GM21717 (cell line): ENCODE results near the gene EEPD1.
"Not testable (repeated sequence)": the region's sequence is repeated elsewhere in the genome, so short reads cannot be mapped to it uniquely, and the experiment has no call there.

Experiments
- ATAC-seq: cut with Tn5 transposase; IDR thresholded peaks from one replicate; pipeline ENCODE4 v1.9.1; 2021; ENCODE audit warnings: mild to moderate bottlenecking, moderate library complexity; ENCODE audit not compliant: unreplicated experiment

The EEPD1 gene

DNA sequence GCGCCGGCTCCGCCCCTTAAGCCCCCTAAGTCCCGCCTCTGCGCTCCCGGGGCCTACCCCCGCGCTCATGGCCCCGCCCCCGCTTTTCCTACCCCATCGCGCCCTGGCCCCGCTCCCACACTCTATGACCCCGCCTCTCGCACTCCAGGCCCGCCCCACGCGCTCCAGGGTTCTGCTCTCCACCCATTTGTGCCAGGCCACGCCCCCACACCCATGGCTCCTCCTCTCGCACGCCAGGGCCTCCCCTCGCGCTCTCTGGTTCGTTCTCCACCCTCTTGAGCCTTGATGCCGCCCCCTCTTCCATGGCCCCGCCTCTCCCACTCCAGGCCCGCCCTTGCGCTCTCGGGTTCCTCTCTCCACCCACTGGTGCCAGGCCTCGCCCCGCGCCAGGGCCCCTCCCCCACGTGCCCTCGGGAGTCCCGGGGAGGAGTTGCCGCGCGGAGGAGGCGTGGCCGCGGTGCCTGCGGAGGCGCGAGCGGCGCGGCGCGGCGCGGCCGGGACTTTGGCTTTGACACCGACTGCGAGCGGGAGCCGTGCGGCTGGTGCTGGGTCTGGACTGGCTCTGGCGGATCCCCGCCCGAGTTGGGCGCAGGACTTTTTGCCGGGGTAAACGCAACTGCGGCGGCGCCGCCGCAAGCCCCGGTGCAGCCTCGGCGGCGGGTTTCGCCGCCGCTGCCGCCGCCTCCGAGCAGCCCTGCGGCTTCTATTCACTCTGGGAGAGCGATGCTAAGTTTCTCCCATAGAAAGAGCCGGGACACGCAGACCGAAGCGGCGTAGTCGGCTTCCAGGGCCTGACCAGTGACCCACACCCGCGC lies at the start of gene EEPD1:
EEPD1 (plus strand) TSS at position 499 of the 815 bp plus-strand sequence. CDS start 1,071 bp downstream, outside the sequence.
- ATAC-seq: peak; percentile 96

DNA sequence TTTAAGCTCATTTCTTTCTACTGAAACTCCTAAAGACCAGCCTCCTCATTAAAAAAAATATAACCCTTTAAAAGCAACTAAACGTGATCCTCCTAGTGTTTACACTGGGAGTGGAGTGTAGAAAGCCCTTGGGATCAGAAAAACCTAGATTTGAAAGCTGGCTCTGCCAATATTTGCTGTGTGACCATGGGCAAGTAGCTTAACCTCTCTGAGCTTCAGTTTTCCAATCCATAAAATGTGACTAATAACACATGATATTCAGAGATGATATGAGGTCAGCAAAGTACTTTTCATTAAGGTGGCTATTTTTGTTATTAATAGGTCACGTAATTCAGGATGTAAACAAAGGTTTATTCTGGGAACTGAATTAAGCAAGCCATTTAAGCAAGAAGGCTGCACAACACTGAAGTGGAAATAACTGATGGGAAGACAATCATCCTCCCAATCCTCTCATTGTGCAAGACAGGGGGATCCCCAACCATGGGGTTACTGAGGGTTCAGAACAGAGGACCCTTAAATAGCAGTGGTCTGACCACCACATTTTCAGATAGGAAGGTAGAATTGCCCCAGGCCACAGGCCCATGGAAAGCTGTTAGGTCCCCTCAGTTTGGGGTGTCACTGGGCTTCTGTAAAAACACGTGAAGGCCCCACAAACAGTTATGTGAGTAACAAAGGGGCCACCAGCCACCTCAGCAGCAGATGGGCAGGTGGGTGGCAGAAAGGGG lies 49.1 kb upstream of the EEPD1 start:
- no peak for ATAC-seq

DNA sequence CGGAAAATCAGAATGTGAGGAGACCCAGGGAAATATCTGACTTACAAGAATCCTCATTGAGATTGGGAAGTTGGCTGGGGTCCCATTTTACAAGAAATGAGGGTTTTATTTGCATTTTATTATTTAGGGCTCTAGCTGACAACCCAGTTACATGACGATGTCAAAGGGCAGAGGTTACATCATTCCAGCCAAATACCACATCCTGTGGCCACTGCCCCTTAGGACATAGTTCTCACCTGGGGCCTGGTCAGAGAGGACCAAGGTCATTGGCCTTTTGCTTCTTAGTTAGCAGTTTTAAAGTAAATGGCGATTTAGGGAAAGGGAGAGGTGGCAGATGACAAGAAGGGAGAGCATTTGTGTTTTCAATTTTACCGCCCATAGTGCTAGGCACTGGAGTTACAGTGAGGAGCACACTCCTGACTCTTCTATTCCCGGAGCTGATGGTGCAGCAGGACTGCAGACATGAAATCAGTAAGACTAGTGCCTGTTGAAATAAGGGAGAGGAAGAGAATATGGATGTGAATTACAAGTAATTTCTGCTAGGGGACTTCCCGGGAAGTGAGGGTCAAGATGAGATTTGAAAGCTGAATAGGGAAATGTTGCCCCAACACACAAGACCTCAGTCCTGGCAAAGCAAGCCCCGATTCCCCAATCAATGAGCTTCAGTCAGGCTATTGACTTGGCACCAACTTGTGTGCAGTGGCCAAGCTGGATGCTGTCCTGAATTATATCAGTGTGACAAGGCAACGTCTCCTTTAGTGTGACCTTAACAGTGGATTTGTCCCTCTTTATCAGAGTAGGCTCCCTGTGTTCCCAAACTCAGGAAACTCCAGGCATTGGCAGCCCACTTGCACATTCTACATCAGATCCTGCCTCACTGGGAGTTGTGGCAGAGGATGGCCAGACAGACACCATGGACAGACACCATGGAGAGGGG lies 45.8 kb upstream of the EEPD1 start:
- ATAC-seq: not testable (repeated sequence)

DNA sequence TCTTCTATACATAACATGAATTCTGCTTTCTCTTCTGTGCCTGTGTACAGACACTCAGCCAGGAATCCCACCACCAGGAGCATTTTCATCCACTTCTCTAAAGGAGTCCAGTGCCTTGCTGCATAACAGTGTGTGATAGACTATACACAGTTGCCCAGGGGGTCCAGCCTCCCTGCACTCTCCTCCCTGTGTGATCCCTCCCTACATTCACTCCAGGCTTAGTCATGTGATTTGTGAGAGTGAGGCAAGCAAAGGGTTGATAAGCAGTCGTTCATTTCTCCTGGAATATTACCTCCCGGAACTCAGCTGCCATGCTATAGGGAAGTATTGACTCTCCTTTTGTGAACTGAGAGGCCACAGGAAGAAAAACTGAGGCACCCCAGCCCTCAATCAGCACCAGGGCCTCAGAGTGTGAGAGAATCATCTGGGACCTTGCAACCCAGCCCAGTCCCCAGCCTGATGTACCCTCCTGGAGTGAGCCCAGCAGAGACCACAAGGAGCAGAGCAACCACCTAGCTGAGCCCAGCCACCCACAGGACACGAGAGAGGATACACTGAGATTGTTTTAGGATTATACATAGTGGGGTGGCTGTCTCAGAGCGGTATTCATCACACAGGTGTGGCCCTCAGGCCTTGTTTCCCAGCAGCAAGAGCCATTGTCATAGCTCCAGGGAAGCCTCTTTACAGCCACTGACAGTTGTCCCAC lies 45.0 kb upstream of the EEPD1 start:
- ATAC-seq: no peak

DNA sequence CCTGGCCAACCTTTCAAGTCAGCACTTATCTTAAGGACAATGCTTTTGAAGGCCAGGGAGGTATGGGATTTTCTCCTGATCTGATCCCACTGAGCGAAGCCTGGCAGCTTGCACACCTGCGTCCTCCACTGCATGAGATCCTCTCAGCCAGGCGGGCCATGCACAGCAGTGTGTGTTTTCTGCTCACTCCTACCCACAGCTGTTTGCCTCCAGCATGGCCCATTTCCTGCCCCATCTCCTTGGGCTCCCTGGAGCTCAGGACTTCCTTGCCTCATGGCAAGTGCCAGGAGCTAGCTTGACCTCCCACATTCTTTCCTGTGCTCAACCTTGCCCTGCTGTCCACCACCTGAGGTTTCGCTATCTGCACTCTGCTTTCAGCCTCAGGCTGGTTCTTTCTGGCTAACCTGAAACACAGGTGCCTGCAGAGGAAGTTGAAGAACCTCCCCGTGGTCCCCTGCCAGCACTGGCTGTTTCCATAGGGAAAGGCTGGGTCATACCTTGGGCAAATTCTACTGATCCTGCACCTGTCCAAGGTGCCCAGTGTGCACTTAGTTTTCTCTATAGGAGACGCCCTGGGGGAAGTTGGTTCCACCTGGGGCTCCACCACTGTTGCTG lies 43.9 kb upstream of the EEPD1 start:
- no peak for ATAC-seq

DNA sequence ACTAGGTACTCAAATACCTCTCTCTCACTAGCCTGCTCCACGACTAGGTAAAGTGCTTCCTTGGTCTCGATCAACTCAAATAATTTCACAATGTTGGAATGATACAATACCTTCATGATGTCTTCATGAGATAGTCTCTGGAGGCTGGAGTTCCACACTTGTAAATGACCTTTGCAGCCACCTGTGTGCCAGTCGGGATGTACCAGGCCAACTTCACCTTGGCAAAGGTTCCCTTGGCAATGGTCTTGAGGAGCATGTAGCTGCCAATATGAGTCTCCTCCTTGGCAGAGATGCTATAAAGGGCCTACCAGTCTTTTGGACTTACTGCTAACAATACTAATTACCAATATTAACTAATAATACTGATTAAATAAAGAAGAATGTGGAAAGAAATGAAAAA lies 42.5 kb upstream of the EEPD1 start:
- no peak for ATAC-seq

DNA sequence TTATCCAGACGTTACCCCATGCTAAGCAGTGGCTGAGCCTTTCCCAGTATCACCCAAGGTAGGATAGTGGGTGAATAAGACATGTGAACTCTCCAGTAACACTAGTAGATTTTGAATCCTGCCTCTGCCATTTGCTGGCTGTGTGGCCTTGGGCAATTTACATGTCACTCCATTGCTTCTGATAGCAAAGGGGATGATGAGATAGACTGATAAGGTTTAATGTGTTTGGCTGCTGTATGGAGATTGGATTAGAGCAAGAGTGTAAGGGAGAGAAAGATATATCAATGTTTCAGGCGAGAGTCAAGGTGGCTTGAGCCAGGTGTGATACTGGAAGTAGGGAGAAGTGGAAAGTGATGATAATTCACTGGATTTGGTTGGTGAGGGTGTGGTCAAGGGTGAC lies 40.1 kb upstream of the EEPD1 start:
- no peak for ATAC-seq

DNA sequence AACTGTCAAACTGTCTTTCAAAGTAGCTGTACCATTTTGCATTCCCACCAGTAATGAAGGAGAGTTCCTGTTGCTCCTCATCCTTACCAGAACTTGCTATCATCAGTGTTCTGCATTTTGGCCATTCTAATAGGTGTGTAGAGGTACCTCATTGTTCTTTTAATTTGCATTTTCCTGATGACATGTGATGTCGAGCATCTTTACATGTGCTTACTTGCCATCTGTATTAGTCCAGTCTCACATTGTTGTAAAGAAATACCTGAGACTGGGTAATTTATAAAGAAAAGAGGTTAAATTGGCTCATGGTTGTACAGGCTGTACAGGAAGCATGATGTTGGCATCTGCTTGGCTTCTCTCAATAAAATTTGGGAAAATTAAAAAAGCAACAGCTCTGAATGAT lies 38.7 kb upstream of the EEPD1 start:
- no peak for ATAC-seq

DNA sequence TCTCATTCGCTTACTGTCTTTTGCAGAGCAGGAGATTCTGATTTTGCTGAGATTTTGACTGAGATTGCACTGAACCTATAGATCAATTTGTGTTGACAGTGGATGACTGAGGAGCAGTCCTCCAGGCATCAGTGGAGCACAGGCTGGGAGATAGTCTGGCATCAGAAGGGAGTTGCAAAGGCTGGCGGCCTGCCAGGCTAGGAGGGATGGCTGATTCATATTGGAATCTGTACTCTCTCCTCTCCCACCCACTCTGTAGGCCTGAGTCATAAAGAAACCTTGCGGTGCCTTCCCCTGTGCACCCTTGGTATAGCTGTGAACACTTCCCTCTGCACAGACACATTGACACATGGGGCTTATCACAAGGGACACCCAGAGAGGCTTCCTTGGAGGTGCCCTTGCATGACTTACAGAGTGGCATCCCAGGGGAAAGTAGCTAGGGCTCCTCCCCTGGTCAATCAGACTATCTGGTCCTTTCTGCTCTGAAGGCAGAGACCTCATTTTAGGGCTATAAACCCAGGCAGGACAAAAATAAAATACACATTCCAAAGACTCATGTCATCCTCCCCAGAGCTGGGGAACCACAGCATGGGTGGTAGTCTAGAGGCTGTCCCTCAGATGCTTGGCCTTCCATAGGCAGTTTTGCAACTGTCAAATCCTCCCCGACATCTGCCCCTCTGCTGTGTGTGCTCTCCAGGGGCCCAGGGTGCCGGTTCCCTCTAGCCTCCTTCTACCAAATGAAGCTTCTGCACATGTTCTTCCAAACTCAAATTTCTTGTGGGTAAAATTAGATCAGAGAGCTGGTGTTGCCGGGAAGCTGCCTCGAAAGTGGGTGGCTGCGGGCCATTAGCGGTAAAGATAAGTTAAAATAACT lies 37.4 kb upstream of the EEPD1 start:
- peak; percentile 100 for ATAC-seq

DNA sequence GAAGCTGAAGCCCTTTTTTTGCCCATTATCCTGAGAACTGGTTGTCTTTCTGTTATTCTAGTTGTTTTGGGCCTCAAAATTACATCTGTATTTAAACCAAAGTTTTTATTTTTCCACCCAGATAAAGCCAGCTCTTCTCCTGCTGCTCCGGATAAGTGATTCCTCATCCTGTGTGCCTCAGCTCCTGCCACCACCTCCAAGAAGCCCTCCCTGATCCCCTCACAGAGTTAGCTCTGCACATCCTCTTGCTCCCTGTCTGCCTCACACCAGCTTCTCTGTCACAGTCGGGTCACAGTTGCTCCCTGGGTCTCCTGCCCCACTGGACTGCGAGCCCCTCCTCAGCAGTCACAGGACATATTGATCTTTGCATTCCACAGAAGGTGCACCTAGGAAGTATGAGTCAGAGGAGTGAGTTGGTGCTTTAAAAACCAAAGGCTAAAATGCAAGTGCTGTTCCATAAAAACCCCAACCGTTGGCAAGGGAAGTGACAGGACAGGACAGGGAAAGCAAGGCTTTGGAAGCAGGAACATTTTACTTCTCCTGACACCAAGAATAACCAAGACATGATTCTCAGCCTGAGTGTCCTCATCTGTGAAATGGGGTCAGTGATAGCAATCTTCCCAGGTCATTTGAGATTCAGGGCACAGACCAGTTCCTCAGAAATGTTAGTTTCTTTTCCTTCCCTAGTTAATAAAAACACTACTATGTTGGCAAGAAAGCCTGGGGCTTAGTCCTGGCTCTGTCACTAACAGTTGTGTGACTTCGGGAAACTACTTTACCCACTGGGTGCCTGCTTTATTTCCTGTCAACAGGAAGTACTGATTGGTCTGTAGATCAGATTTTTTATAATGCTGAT lies 36.5 kb upstream of the EEPD1 start:
- ATAC-seq: no peak

DNA sequence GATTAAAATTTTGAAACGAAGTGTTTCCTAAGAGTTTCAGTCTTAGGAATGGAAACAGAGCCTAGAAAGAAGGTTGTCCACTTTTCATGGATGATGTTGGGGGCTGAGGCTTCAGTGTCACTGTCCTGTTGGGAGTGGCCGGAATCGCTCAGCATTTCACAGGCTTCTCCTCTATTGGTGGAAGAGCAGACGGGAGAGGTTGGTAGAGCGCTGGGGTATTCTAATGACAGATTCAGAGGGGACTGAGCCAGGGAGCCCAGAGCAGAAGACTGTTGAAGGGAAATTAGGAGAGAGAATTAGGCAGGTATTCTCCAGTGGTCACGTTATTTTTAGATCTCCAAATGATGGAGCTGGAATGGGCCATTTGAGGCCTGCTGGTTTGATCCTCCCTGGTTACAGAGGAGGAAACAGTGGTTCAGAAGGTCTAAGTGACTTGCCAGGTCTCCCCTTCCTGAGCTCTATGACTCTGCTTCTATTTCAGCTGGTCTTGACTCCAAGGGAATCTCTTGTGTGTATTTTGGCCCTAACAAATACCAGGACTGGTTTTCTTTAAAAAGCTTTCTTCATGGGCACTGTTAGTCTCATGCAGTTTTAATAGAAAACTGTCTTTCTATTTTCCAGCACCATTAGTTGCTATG lies 35.7 kb upstream of the EEPD1 start:
- no peak for ATAC-seq

DNA sequence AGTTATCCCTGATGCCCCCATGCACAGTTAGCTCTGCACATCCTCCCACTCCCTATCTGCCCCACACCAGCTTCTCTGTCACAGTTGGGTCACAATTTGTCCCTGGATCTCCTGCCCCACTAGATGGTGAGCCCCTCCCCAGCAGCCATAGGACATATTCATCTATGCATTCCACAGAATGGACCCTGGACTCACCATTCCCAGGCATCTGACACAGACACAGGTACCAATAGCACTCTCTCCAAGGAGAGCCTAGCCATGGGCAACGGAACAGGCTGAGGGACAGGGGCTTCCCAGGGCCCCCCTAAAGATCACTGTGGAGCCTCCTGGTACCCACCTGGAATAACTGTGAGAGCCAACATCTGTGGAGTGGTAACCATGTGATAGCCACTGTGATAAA lies 34.7 kb upstream of the EEPD1 start:
- no peak for ATAC-seq

DNA sequence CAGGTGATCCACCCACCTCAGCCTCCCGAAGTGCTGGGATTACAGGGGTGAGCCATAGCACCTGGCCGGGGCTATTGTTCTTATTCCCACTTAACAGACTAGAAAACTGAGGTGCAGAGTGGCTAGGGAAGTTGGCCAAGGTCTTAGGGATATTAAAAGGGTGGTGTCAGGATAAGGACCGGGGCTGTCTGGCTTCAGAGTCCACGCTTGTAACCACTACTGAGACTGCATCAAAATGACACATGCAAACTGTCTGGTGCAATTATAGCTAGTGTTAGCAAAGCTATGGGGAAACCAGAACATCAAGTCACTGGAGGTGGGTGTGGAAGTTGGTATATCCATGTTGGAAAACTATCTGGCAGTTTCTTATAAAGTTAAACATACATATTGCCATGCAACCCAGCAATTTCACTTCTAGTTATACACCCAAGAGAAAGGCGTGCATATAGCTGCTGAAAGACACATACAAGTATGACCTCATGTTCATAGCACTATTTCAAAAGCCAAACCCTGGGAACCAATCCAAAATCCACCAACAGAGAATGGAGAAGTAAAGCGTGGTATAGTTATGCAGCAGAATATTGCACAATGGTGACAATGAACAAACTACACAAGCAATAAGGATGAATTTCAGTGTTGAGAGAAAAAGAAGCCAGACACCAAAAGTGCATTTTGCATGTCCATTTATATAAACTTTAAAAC lies 33.9 kb upstream of the EEPD1 start:
- no peak for ATAC-seq

DNA sequence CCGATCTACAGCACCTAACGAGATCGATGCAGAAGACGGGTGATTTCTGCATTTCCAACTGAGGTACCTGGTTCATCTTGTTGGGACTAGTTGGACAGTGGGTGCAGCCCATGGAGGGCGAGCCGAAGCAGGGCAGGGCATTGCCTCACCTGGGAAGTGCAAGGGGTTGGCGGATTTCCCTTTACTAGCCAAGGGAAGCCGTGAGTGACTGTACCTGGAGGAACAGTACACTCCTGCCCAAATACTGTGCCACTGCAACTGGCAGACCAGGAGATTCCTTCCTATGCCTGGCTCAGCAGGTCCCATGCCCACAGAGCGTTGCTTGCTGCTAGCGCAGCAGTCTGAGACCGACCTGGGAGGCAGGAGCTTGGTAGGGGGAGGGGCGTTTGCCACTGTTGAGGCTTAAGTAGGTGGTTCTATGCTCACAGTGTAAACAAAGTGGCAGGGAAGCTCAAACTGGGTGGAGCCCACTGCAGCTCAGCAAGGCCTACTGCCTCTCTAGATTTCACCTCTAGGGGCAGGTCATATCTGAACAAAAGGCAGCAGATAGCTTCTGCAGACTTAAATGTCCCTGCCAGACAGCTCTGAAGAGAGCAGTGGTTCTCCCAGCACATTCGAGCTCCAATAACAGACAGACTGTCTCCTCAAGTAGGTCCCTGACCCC lies 32.9 kb upstream of the EEPD1 start:
- not testable (repeated sequence) for ATAC-seq

DNA sequence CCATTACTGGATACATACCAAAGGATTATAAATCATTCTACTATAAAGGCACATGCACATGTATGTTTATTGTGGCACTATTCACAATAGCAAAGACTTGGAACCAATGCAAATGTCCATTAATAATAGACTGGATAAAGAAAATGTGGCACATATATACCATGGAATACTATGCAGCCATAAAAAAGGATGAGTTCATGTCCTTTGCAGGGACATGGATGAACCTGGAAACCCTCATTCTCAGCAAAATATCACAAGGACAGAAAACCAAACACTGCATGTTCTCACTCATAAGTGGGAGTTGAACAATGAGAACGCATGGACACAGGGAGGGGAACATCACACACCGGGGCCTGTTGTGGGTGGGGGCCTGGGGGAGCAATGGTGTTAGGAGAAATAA lies 27.4 kb upstream of the EEPD1 start:
- not testable (repeated sequence) for ATAC-seq

DNA sequence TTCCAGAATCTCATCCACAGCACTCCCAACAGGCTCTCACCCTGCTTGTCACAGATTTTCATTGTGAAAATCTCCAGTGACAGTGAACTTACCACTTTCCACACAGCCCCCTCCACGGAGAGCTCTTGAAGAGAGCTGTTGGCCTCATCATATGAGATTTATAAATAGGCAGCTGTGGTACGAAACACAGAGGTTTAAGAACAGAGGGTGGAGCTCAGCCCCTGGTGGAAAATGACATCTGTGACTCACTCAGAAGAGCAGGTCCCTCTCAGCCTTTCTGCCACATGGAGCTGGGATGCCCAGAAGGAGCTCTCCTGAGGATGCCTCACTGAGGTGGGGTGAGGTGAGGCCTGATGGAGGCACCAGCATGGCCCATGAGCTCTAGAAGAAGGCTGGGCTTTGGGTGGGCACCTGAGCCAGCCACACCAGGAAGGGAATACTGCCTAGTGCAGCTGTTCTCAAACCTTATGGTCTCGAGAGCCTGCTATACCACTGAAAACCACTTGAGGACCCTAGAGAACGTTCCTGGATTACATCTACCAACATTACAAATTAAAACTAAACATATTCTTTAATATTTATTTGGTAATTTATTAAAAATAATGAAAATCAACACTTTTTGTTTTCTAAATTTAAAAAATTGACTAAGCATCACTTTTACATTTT lies 25.8 kb upstream of the EEPD1 start:
- ATAC-seq: peak; percentile 50
